Natural killer cell (primary cell): ENCODE results near the gene ADGRE3. TPM values are rescaled to one million over a fixed set of nuclear protein-coding genes. Genes with fewer than 3 reads are reported as not detected.

Experiments used
- ATAC-seq, 3 donors: fragments of 150-1000 bp in 2 of 3; fragments of 200-7000 bp in 1 of 3; cut with Tn5 transposase; 1 replicate in 1 of 3; 2 replicates in 2 of 3; pipeline ENCODE4 v1.10.0; 2021; ENCODE audit warnings: mild to moderate bottlenecking in 2 of 3, moderate library complexity in 2 of 3
- DNase-seq, 2 donors: peaks; one replicate each; pipeline versions ENCODE4 v3.0.0 to v3.0.0-alpha.2; 2013 to 2021; ENCODE audit warnings: mixed read lengths in 1 of 2
- H3K27ac ChIP-seq: one replicate; pipeline ENCODE4 v1.5.1; 2013; ENCODE audit warnings: mild to moderate bottlenecking, low read length
- H3K27me3 ChIP-seq: one replicate; pipeline ENCODE4 v1.6.1; 2013; ENCODE audit warnings: low read length; ENCODE audit not compliant: control insufficient read depth, insufficient read depth
- H3K36me3 ChIP-seq: one replicate; pipeline ENCODE4 v1.6.1; 2013; ENCODE audit warnings: low read length; ENCODE audit not compliant: control insufficient read depth, insufficient read depth
- H3K4me1 ChIP-seq: one replicate; pipeline ENCODE4 v1.6.1; 2013; ENCODE audit warnings: low read length; ENCODE audit not compliant: control insufficient read depth, insufficient read depth
- H3K4me3 ChIP-seq: one replicate; pipeline ENCODE4 v1.5.1; 2013; ENCODE audit warnings: low read length
- H3K9me3 ChIP-seq: one replicate; pipeline ENCODE4 v1.6.1; 2013; ENCODE audit warnings: low read length; ENCODE audit not compliant: control insufficient read depth, insufficient read depth
- H3K27ac Mint-ChIP-seq, 2 donors: one replicate each; pipeline ENCODE4 v1.8.0; 2022; ENCODE audit warnings: mild to moderate bottlenecking in 2 of 2, mixed read lengths in 2 of 2, moderate library complexity in 1 of 2
- H3K27me3 Mint-ChIP-seq, 2 donors: one replicate each; pipeline ENCODE4 v1.8.0; 2022; ENCODE audit warnings: low read depth in 2 of 2, mixed read lengths in 2 of 2
- H3K36me3 Mint-ChIP-seq: one replicate; pipeline ENCODE4 v1.8.0; 2022; ENCODE audit warnings: mixed read lengths
- H3K4me1 Mint-ChIP-seq, 2 donors: one replicate each; pipeline ENCODE4 v1.8.0; 2022; ENCODE audit warnings: mixed read lengths in 2 of 2
- H3K4me3 Mint-ChIP-seq: one replicate; pipeline ENCODE4 v1.8.0; 2022; ENCODE audit warnings: mild to moderate bottlenecking, moderate library complexity, mixed read lengths
- H3K9me3 Mint-ChIP-seq, 2 donors: one replicate each; pipeline ENCODE4 v1.8.0; 2022; ENCODE audit warnings: mixed read lengths in 2 of 2
- CTCF ChIP-seq: fragments of 200-600 bp; IDR thresholded peaks from one replicate; pipeline ENCODE4 v1.8.0; 2022; ENCODE audit warnings: antibody characterized with exemption
- WGBS: methylation state at CpG from one replicate; pipeline ENCODE4 v1.1.7; 2013; ENCODE audit warnings: missing lambda C conversion rate; ENCODE audit not compliant: insufficient coverage; 5-methylcytosine and 5-hydroxymethylcytosine counted together
- intact Hi-C: fragments of 100-400 bp; cut with micrococcal nuclease; formaldehyde crosslinking; loops from one replicate; pipeline ENCODE4 v1.14.2; 2022
- total RNA-seq, 4 donors: library from RNA; stranded (reverse); fragments of 120-200 nt in 1 of 4; gene quantifications; one replicate each; pipeline versions ENCODE4 v1.2.3 to v1.2.4, GENCODE V29; 2013 to 2022

Gene ADGRE3
- total RNA-seq, 3 donors from 2014 or later (not counting 1 experiment from before 2014, with no cell fraction given) = 0.59 to 9.1 (median 1.0) TPM

- Histone ChIP-seq H3K36me3 (no peaks in the 10 kb centered on the region), H3K27me3 (no peaks in the 10 kb centered on the region), H3K4me1 (peaks cover 11% of the 10 kb centered on the region), H3K27ac (no peak overlapping the region), H3K4me3 (no peak overlapping the region), H3K9me3 (no peaks in the 10 kb centered on the region)
- no peak overlapping the region for H3K4me3 Mint-ChIP-seq
- H3K4me1 Mint-ChIP-seq = peaks cover 6 to 8% of the 10 kb centered on the region in 2 donors
- DNase-seq = no peak
- TF ChIP-seq CTCF = no peak
- no peaks in the 10 kb centered on the region for H3K36me3 Mint-ChIP-seq
- intact Hi-C loops = no loop called here
- no peak for ATAC-seq
- H3K27me3 Mint-ChIP-seq = no peaks in the 10 kb centered on the region
- H3K9me3 Mint-ChIP-seq = no peaks in the 10 kb centered on the region
- WGBS = 63% methylated on average over 5 of the region's 5 CpGs
- no peak overlapping the region for H3K27ac Mint-ChIP-seq
Observed at GRCh38 chr19:14577264-14577663, 97.4 kb downstream of the ADGRE3 start.

DNA sequence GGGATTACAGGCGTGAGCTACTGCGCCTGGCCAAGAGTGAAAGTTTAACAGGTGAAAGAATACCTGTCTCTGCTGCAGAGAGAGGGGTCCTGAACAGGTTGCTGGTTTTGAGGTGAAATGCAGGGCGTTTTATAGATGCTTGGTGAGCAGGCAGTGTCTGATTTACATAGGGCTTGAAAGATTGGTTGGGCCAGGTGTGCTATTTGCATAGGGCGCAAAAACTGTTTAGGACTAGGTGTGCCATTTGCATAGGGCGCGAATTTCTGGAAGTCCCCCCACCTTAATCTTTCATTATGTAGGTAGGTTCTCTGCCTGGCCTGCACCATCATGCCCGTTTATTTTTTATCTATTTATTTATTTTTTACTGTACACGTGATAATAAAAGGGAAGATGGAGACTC is 98.3 kb downstream of the ADGRE3 start:
- no peak for TF ChIP-seq CTCF
- WGBS = 89% methylated on average over 5 of the region's 8 CpGs
- Mint-ChIP-seq H3K4me1 (peaks cover 12 to 13% of the 10 kb centered on the region in 2 donors), H3K4me3 (no peak overlapping the region), H3K27ac (no peak overlapping the region), H3K9me3 (no peaks in the 10 kb centered on the region), H3K27me3 (no peaks in the 10 kb centered on the region), H3K36me3 (no peaks in the 10 kb centered on the region)
- no peaks in the 10 kb centered on the region for H3K27me3 ChIP-seq
- peaks cover 16% of the 10 kb centered on the region for H3K4me1 ChIP-seq
- H3K4me3 ChIP-seq = no peak overlapping the region
- H3K9me3 ChIP-seq = no peaks in the 10 kb centered on the region
- no peak overlapping the region for H3K27ac ChIP-seq
- H3K36me3 ChIP-seq = no peaks in the 10 kb centered on the region
- DNase-seq (no peak), ATAC-seq (no peak)
- intact Hi-C loops = no loop called here

- Histone ChIP-seq H3K4me1 (peaks cover 25% of the 10 kb centered on the region), H3K27ac (no peak overlapping the region), H3K27me3 (no peaks in the 10 kb centered on the region), H3K36me3 (no peaks in the 10 kb centered on the region), H3K9me3 (no peaks in the 10 kb centered on the region), H3K4me3 (no peak overlapping the region)
- no peaks in the 10 kb centered on the region for H3K9me3 Mint-ChIP-seq
- 90% methylated on average over 6 of the region's 6 CpGs for WGBS
- H3K27ac Mint-ChIP-seq = no peak overlapping the region
- H3K4me3 Mint-ChIP-seq = no peak overlapping the region
- no peaks in the 10 kb centered on the region for H3K36me3 Mint-ChIP-seq
- no peaks in the 10 kb centered on the region for H3K27me3 Mint-ChIP-seq
- DNase-seq (no peak), ATAC-seq (no peak)
- peaks cover 12 to 14% of the 10 kb centered on the region in 2 donors for H3K4me1 Mint-ChIP-seq
- intact Hi-C loops = no loop called here
- TF ChIP-seq CTCF = no peak
Observed at GRCh38 chr19:14575428-14575980, 99.1 kb downstream of the ADGRE3 start.
